B cell (primary cell): ENCODE measurements around the gene RAP1GAP2. TPM values are rescaled to one million over a fixed set of nuclear protein-coding genes. Genes with fewer than 3 reads are reported as not detected.

Source experiments
- ATAC-seq: fragments of 200-7000 bp; cut with Tn5 transposase; one replicate; pipeline ENCODE4 v1.10.0; 2021; ENCODE audit warnings: low read depth, mild to moderate bottlenecking, moderate number of reproducible peaks, moderate library complexity
- CTCF ChIA-PET: fragments of 350-600 bp; sonication (Branson Sonifier 250); formaldehyde crosslinking; loops from one replicate; lab custom pipeline; 2021; ENCODE audit warnings: antibody characterized with exemption, inconsistent platforms; lab: Charles Lee
- POLR2A ChIA-PET: fragments of 350-600 bp; sonication (Branson Sonifier 250); formaldehyde crosslinking; loops from one replicate; lab custom pipeline; 2021; ENCODE audit warnings: antibody characterized with exemption; lab: Charles Lee
- DNase-seq: peaks from one replicate; pipeline ENCODE4 v3.0.0; 2013
- H2AFZ ChIP-seq: 2 replicates; pipeline ENCODE4 v1.6.1; 2012; ENCODE audit warnings: mild to moderate bottlenecking, low read depth, low read length; ENCODE audit not compliant: insufficient read depth, poor library complexity, severe bottlenecking
- H3K27ac ChIP-seq, 2 donors: 1 replicate in 1 of 2; 2 replicates in 1 of 2; pipeline ENCODE4 v1.5.1; 2012 to 2013; ENCODE audit warnings: low read length in 2 of 2, mild to moderate bottlenecking in 2 of 2, moderate library complexity in 1 of 2
- H3K27me3 ChIP-seq, 4 experiments: fragments of 200-600 bp in 1 of 4; sonication (generic) in 1 of 4; replicated peaks in 1 of 4; 1 replicate in 2 of 4; 2 replicates in 2 of 4; pipeline versions ENCODE4 v1.6.1 to v1.7.0; 2013 to 2016; ENCODE audit warnings: low read length in 3 of 4, mild to moderate bottlenecking in 2 of 4, mixed read lengths in 1 of 4, moderate library complexity in 1 of 4; ENCODE audit not compliant: insufficient read depth in 4 of 4, control insufficient read depth in 3 of 4; ENCODE audit errors: control extremely low read depth in 1 of 4
- H3K36me3 ChIP-seq, 2 experiments: replicated peaks in 1 of 2; 1 replicate in 1 of 2; 2 replicates in 1 of 2; pipeline versions ENCODE4 v1.6.1 to v1.7.1; 2013; ENCODE audit warnings: low read length in 1 of 2; ENCODE audit not compliant: insufficient read depth in 2 of 2, control insufficient read depth in 1 of 2; ENCODE audit errors: control extremely low read depth in 1 of 2, extremely low read depth in 1 of 2
- H3K4me1 ChIP-seq, 2 donors: fragments of 200-600 bp in 1 of 2; sonication (generic) in 1 of 2; 1 replicate in 1 of 2; 2 replicates in 1 of 2; pipeline versions ENCODE4 v1.5.1 to v1.6.1; 2013 to 2017; ENCODE audit warnings: low read length in 2 of 2; ENCODE audit not compliant: control insufficient read depth in 2 of 2, insufficient read depth in 2 of 2
- H3K4me2 ChIP-seq: replicated peaks from 2 replicates; pipeline ENCODE3; 2012; ENCODE audit warnings: mild to moderate bottlenecking, low read depth, low read length; ENCODE audit not compliant: poor library complexity, severe bottlenecking
- H3K4me3 ChIP-seq, 5 experiments: fragments of 200-600 bp in 1 of 5; sonication (generic) in 1 of 5; 1 replicate in 3 of 5; 2 replicates in 2 of 5; pipeline versions ENCODE4 v1.5.1 to v1.7.0; 2011 to 2016; ENCODE audit warnings: low read length in 4 of 5, mild to moderate bottlenecking in 4 of 5, low read depth in 2 of 5, control low read depth in 1 of 5, moderate library complexity in 1 of 5; ENCODE audit not compliant: insufficient read depth in 1 of 5; ENCODE audit errors: control extremely low read depth in 1 of 5, extremely low read depth in 1 of 5
- H3K79me2 ChIP-seq: fragments of 200-600 bp; sonication (generic); one replicate; pipeline ENCODE4 v1.6.0; 2016; ENCODE audit warnings: low read length; ENCODE audit not compliant: control insufficient read depth, insufficient read depth
- H3K9ac ChIP-seq: fragments of 200-600 bp; sonication (generic); 2 replicates; pipeline ENCODE4 v1.6.1; 2017; ENCODE audit warnings: mild to moderate bottlenecking, low read length, moderate library complexity
- H3K9me3 ChIP-seq, 3 donors: one replicate each; pipeline versions ENCODE4 v1.6.1 to v1.7.1; 2013; ENCODE audit warnings: low read length in 2 of 3; ENCODE audit not compliant: control insufficient read depth in 2 of 3, insufficient read depth in 1 of 3; ENCODE audit errors: control extremely low read depth in 1 of 3
- H4K20me1 ChIP-seq: 2 replicates; pipeline ENCODE4 v1.6.0; 2012; ENCODE audit warnings: mild to moderate bottlenecking, low read length; ENCODE audit not compliant: insufficient read depth, control insufficient read depth, poor library complexity, severe bottlenecking
- H3K27ac Mint-ChIP-seq: one replicate; pipeline ENCODE4 v1.8.0; 2021; ENCODE audit warnings: mixed read lengths
- H3K27me3 Mint-ChIP-seq: one replicate; pipeline ENCODE4 v1.8.0; 2021; ENCODE audit warnings: mixed read lengths
- H3K4me1 Mint-ChIP-seq: one replicate; pipeline ENCODE4 v1.8.0; 2021; ENCODE audit warnings: mixed read lengths
- H3K4me3 Mint-ChIP-seq: one replicate; pipeline ENCODE4 v1.8.0; 2021; ENCODE audit warnings: mixed read lengths
- H3K9me3 Mint-ChIP-seq: one replicate; pipeline ENCODE4 v1.8.0; 2022; ENCODE audit warnings: mixed read lengths; ENCODE audit not compliant: insufficient read depth
- CTCF ChIP-seq: fragments of 200-600 bp; IDR thresholded peaks from one replicate; pipeline ENCODE4 v1.8.0; 2022; ENCODE audit warnings: antibody characterized with exemption, mild to moderate bottlenecking
- EZH2 ChIP-seq: IDR thresholded peaks from 2 replicates; pipeline ENCODE4 v1.6.1; 2012; ENCODE audit warnings: borderline replicate concordance, low read depth, mild to moderate bottlenecking, moderate library complexity, low read length; ENCODE audit not compliant: insufficient read depth, poor library complexity, severe bottlenecking
- WGBS: methylation state at CpG from one replicate; pipeline ENCODE4 v1.1.5; 2013; ENCODE audit warnings: missing lambda C conversion rate; ENCODE audit not compliant: insufficient coverage; 5-methylcytosine and 5-hydroxymethylcytosine counted together
- intact Hi-C: fragments of 100-400 bp; cut with micrococcal nuclease; formaldehyde crosslinking; loops from one replicate; pipeline ENCODE4 v1.10.0; 2022
- polyA plus RNA-seq: library from polyadenylated mRNA; depleted of rRNA; stranded (reverse); fragments of >200 nt; gene quantifications from 2 replicates; pipeline ENCODE4 v1.2.3, GENCODE V29; 2012
- total RNA-seq, 2 donors: library from RNA; stranded (reverse); fragments of 120-200 nt in 1 of 2; gene quantifications; 1 replicate in 1 of 2; 2 replicates in 1 of 2; pipeline versions ENCODE4 v1.2.3 to v1.2.4, GENCODE V29; 2013 to 2022

Gene RAP1GAP2
- total and polyA plus RNA-seq, 2 donors (not counting 1 experiment from before 2014, with no cell fraction given), result 14.9 to 16.4 TPM

GRCh38 chr17:2958706-2959222 lies 162.5 kb downstream of the RAP1GAP2 start:
- no peak for DNase-seq
- H3K9me3 Mint-ChIP-seq, result no peaks in the 10 kb centered on the region
- H3K4me1 ChIP-seq, result peaks cover 11 to 12% of the 10 kb centered on the region in 2 donors
- CTCF ChIA-PET, result interaction anchor here (1.0 to 1.4 kb wide), 2 partner anchors 28 to 54 kb away, joined by 3 to 5 read pairs; no protein-coding TSS in a partner anchor
- H3K9me3 ChIP-seq, result no peaks in the 10 kb centered on the region
- no peak for ATAC-seq
- POLR2A ChIA-PET, result interaction anchor here (0.5 to 0.6 kb wide), 2 partner anchors 26 to 117 kb away, joined by 3 to 17 read pairs; no protein-coding TSS in a partner anchor
- peaks cover 11% of the 10 kb centered on the region for H3K79me2 ChIP-seq
- peaks cover 15% of the 10 kb centered on the region for H3K4me1 Mint-ChIP-seq
- intact Hi-C loops, result no loop called here
- H3K36me3 ChIP-seq, result peaks cover 0 to 5% of the 10 kb centered on the region in 2 experiments
- H3K27me3 Mint-ChIP-seq, result peaks cover 8% of the 10 kb centered on the region
- H3K27ac ChIP-seq, result no peak overlapping the region
- no peak overlapping the region for H3K4me2 ChIP-seq
- no peak for TF ChIP-seq EZH2
- no peak for TF ChIP-seq CTCF
- H3K27me3 ChIP-seq, result peaks cover 0 to 9% (median 0%) of the 10 kb centered on the region in 4 experiments
- WGBS, result over 99% methylated on average over 9 of the region's 10 CpGs
- no peak overlapping the region for H3K4me3 Mint-ChIP-seq
- peaks cover 23% of the 10 kb centered on the region for H4K20me1 ChIP-seq
- no peak overlapping the region for H3K27ac Mint-ChIP-seq
- no peak overlapping the region for H2AFZ ChIP-seq
- H3K4me3 ChIP-seq, result no peak overlapping the region
- H3K9ac ChIP-seq, result no peak overlapping the region

- intact Hi-C loops, result no loop called here
- Histone ChIP-seq H3K4me2 (no peak overlapping the region), H3K4me3 (no peak overlapping the region), H2AFZ (no peak overlapping the region), H3K36me3 (peaks cover 0 to 5% of the 10 kb centered on the region in 2 experiments), H3K79me2 (peaks cover 11% of the 10 kb centered on the region), H3K27me3 (peaks cover 0 to 9% (median 0%) of the 10 kb centered on the region in 4 experiments), H4K20me1 (peaks cover 23% of the 10 kb centered on the region), H3K27ac (no peak overlapping the region), H3K4me1 (peaks cover 11 to 12% of the 10 kb centered on the region in 2 donors), H3K9me3 (no peaks in the 10 kb centered on the region), H3K9ac (no peak overlapping the region)
- DNase-seq (no peak), ATAC-seq (no peak)
- H3K4me1 Mint-ChIP-seq, result peaks cover 15% of the 10 kb centered on the region
- H3K9me3 Mint-ChIP-seq, result no peaks in the 10 kb centered on the region
- CTCF ChIA-PET, result no interaction called here
- no peak for TF ChIP-seq CTCF
- no peak for TF ChIP-seq EZH2
- no peak overlapping the region for H3K4me3 Mint-ChIP-seq
- peaks cover 8% of the 10 kb centered on the region for H3K27me3 Mint-ChIP-seq
- WGBS, result 92% methylated on average over 11 of the region's 19 CpGs
- POLR2A ChIA-PET, result interaction anchor here (0.5 to 0.6 kb wide), 3 partner anchors 27 to 140 kb away, joined by 3 to 17 read pairs (median 4); no protein-coding TSS in a partner anchor
- H3K27ac Mint-ChIP-seq, result no peak overlapping the region
Measured at GRCh38 chr17:2959371-2960130, 163.3 kb downstream of the RAP1GAP2 start.
